ENCODE measurements around the gene FZD7. TPM values are rescaled to one million over a fixed set of nuclear protein-coding genes. Genes with fewer than 3 reads are reported as not detected.

Gene FZD7
- total and polyA plus RNA-seq, 3 donors from 2014 or later = 7.1 to 9.1 (median 8.3) TPM

Other genes with a start within 250 kb of the FZD7 start
- gene CDK15, start 227.3 kb upstream of the FZD7 start, total RNA-seq = 1 to 10 TPM; 1.8 to 6.3 TPM
- 5.6 TPM for gene CDK15, start 227.3 kb upstream of the FZD7 start, polyA plus RNA-seq (ENCODE audit: insufficient read depth, low read depth, low replicate concordance)
- 1 to 10 TPM; 1.1 to 1.3 TPM for gene KIAA2012, start 39.4 kb downstream of the FZD7 start, total RNA-seq
- 1.6 TPM for gene KIAA2012, start 39.4 kb downstream of the FZD7 start, polyA plus RNA-seq (ENCODE audit: insufficient read depth, low read depth, low replicate concordance)
- 10 to 100 TPM; 59.0 to 61.4 TPM for gene SUMO1, start 204.7 kb downstream of the FZD7 start, total RNA-seq
- gene SUMO1, start 204.7 kb downstream of the FZD7 start, polyA plus RNA-seq (ENCODE audit: insufficient read depth, low read depth, low replicate concordance) = 98.8 TPM
- gene NOP58, start 231.9 kb downstream of the FZD7 start, total RNA-seq = 10 to 100 TPM; 55.3 to 61.8 TPM
- 19.4 TPM for gene NOP58, start 231.9 kb downstream of the FZD7 start, polyA plus RNA-seq (ENCODE audit: insufficient read depth, low read depth, low replicate concordance)

Measured in testis (tissue), 3 donors.